Astrocyte of the cerebellum (primary cell): ENCODE results near the gene FAM216B.

Experiments
- DNase-seq: peaks from one replicate; pipeline ENCODE4 v3.0.0-alpha.2; 2011; ENCODE audit warnings: low read depth
- H3K4me3 ChIP-seq: 2 replicates; pipeline ENCODE4 v1.5.1; 2011; ENCODE audit warnings: mild to moderate bottlenecking, low read depth, low read length, moderate library complexity
- CTCF ChIP-seq: IDR thresholded peaks from 2 replicates; pipeline ENCODE4 v1.5.1; 2012; ENCODE audit warnings: low read length, low read depth, moderate library complexity, mild to moderate bottlenecking; ENCODE audit errors: missing control alignments
- in situ Hi-C: cut with HindIII; loops from 2 replicates; pipeline ENCODE4 v1.10.0; 2017; ENCODE audit warnings: low sequenced_read_pairs

The FAM216B gene

DNA sequence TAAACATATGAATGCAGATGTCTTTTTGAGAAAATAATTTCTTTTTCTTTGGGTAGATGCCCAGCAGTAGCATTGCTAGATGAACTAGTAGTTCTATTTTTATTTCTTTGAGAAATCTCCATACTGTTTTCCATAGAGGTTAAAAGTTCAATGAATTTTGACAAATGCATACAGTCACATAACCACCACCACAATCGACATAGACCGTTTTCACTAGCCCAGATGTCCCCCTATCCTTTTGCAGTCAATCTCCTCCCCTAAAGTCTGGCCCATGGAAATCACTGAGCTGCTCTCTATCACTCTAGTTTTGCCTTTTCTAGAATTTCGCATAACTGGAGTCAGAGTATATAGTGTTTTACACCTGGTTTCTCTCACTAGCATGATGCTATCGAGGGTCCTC is 10.8 kb downstream of the FAM216B start:
- H3K4me3 ChIP-seq: no peak overlapping the region
- DNase-seq: no peak
- in situ Hi-C loops: no loop called here
- no peak for TF ChIP-seq CTCF

DNA sequence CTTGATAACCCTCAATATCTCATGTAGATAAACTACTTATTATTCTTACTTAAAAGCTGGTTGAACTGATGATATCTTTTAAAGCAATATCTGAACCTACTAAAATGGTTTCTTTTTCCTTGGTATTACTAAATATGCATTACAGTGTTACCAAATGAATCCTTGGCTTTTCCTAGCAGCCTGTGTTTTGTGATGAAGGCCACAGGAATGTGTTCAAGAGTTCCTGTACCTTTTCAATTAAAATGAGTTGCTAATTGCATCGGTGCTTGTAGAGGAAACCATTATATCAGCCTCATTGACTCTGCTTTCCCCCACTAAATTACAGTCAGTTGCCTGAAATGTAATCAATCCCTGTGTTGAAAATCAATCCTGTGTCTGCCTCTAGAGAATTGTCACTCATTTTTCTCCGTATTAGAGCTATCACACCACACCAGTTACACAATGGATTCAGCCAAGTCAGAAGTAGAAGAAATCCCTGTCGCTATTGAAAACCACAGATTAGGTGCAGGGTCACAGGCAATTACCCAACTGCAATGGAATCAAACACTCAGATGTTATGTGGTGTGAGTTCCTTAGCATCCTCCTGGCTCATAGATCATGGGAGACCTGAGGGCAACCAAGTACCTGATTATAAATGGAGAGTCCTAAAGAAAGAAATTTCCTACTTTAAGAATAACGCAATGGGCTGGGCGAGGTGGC is 13.3 kb downstream of the FAM216B start:
- in situ Hi-C loops: no loop called here
- DNase-seq: no peak
- no peak overlapping the region for H3K4me3 ChIP-seq
- no peak for TF ChIP-seq CTCF

GRCh38 chr13:42795666-42796065 is 14.3 kb downstream of the FAM216B start:
- no peak overlapping the region for H3K4me3 ChIP-seq
- no peak for DNase-seq
- no peak for TF ChIP-seq CTCF
- in situ Hi-C loops: no loop called here

GRCh38 chr13:42796747-42797356 is 15.5 kb downstream of the FAM216B start:
- H3K4me3 ChIP-seq: no peak overlapping the region
- DNase-seq: no peak
- in situ Hi-C loops: no loop called here
- no peak for TF ChIP-seq CTCF

- DNase-seq: no peak
- in situ Hi-C loops: no loop called here
- H3K4me3 ChIP-seq: no peak overlapping the region
- TF ChIP-seq CTCF: no peak
Observed at GRCh38 chr13:42798118-42798517, 16.7 kb downstream of the FAM216B start.

GRCh38 chr13:42800109-42800643 is 18.8 kb downstream of the FAM216B start:
- no peak overlapping the region for H3K4me3 ChIP-seq
- no peak for TF ChIP-seq CTCF
- DNase-seq: no peak
- in situ Hi-C loops: no loop called here
